Activated T-cell treated with anti-CD3 and anti-CD28 coated beads, Interleukin-2, amount 50 U/mL, for 72 hours (primary cell): ENCODE results near the gene GTSF1L. TPM values are rescaled to one million over a fixed set of nuclear protein-coding genes. Genes with fewer than 3 reads are reported as not detected.
"Not testable (repeated sequence)": the region's sequence is repeated elsewhere in the genome, so short reads cannot be mapped to it uniquely, and the experiment has no call there.

Experiments
- ATAC-seq, 2 donors: fragments of 150-1000 bp; cut with Tn5 transposase; replicated peaks in 1 of 2; 2 replicates each; pipeline ENCODE4 v1.10.0; 2021; ENCODE audit warnings: moderate library complexity in 2 of 2, mild to moderate bottlenecking in 1 of 2
- DNase-seq, 2 donors: peaks; one replicate each; pipeline ENCODE4 v3.0.0; 2021 to 2022; ENCODE audit warnings: mixed read lengths in 1 of 2
- H3K27ac Mint-ChIP-seq: one replicate; pipeline ENCODE4 v1.8.0; 2022; ENCODE audit warnings: mild to moderate bottlenecking, moderate library complexity, mixed read lengths
- H3K27me3 Mint-ChIP-seq: one replicate; pipeline ENCODE4 v1.8.0; 2022; ENCODE audit warnings: low read depth, mixed read lengths
- H3K36me3 Mint-ChIP-seq, 2 donors: one replicate each; pipeline ENCODE4 v1.8.0; 2022; ENCODE audit warnings: mixed read lengths in 2 of 2, mild to moderate bottlenecking in 1 of 2; ENCODE audit not compliant: insufficient read depth in 2 of 2
- H3K4me1 Mint-ChIP-seq: one replicate; pipeline ENCODE4 v1.8.0; 2022; ENCODE audit warnings: low read depth, mixed read lengths
- H3K4me3 Mint-ChIP-seq, 2 donors: one replicate each; pipeline ENCODE4 v1.8.0; 2022; ENCODE audit warnings: mild to moderate bottlenecking in 2 of 2, mixed read lengths in 2 of 2, moderate library complexity in 2 of 2
- H3K9me3 Mint-ChIP-seq, 2 donors: one replicate each; pipeline ENCODE4 v1.8.0; 2022; ENCODE audit warnings: mixed read lengths in 2 of 2
- total RNA-seq, 2 donors: library from RNA; stranded (reverse); gene quantifications; one replicate each; pipeline ENCODE4 v1.2.3, GENCODE V29; 2022

The GTSF1L gene
- not detected for total RNA-seq

GRCh38 chr20:43726811-43727338 is at the start of gene GTSF1L:
Gene GTSF1L (minus strand): TSS chr20:43727002. CDS start chr20:43726694, 308 bp downstream.
- H3K27ac Mint-ChIP-seq: no peak within 1 kb of the TSS
- H3K9me3 Mint-ChIP-seq: peaks cover 0 to 1% of the 10 kb centered on the region in 2 donors
- DNase-seq: no peak
- ATAC-seq: no peak
- H3K36me3 Mint-ChIP-seq: peaks cover 2 to 4% of the 10 kb centered on the region in 2 donors
- H3K27me3 Mint-ChIP-seq: no peaks in the 10 kb centered on the region
- H3K4me3 Mint-ChIP-seq: no peak within 1 kb of the TSS
- peaks cover 48% of the 10 kb centered on the region for H3K4me1 Mint-ChIP-seq

- H3K4me1 Mint-ChIP-seq: peaks cover 11% of the 10 kb centered on the region
- H3K4me3 Mint-ChIP-seq: no peak overlapping the region
- ATAC-seq: peak in 1 of 2 donors; percentile 52
- H3K27ac Mint-ChIP-seq: no peak overlapping the region
- DNase-seq: no peak
- peaks cover 6 to 9% of the 10 kb centered on the region in 2 donors for H3K9me3 Mint-ChIP-seq
- H3K27me3 Mint-ChIP-seq: peaks cover 59% of the 10 kb centered on the region
- peaks cover 2 to 9% of the 10 kb centered on the region in 2 donors for H3K36me3 Mint-ChIP-seq
Measured at GRCh38 chr20:43774754-43775153, 48.0 kb upstream of the GTSF1L start.

GRCh38 chr20:43771503-43772190 is 44.8 kb upstream of the GTSF1L start:
- peaks cover 16% of the 10 kb centered on the region for H3K4me1 Mint-ChIP-seq
- H3K4me3 Mint-ChIP-seq: no peak overlapping the region
- ATAC-seq: no peak
- H3K36me3 Mint-ChIP-seq: peaks cover 0 to 1% of the 10 kb centered on the region in 2 donors
- no peak overlapping the region for H3K27ac Mint-ChIP-seq
- no peak for DNase-seq
- peaks cover 62% of the 10 kb centered on the region for H3K27me3 Mint-ChIP-seq
- H3K9me3 Mint-ChIP-seq: peaks cover 1% of the 10 kb centered on the region in 2 donors

- H3K27ac Mint-ChIP-seq: no peak overlapping the region
- DNase-seq (no peak), ATAC-seq (no peak)
- H3K9me3 Mint-ChIP-seq: peaks cover 0 to 1% of the 10 kb centered on the region in 2 donors
- no peak overlapping the region for H3K4me3 Mint-ChIP-seq
- peaks cover 16% of the 10 kb centered on the region for H3K4me1 Mint-ChIP-seq
- peaks cover 68% of the 10 kb centered on the region for H3K27me3 Mint-ChIP-seq
- H3K36me3 Mint-ChIP-seq: peaks cover 0 to 1% of the 10 kb centered on the region in 2 donors
Measured at GRCh38 chr20:43770342-43770741, 43.5 kb upstream of the GTSF1L start.

GRCh38 chr20:43767686-43768474 is 41.1 kb upstream of the GTSF1L start:
- peaks cover 11% of the 10 kb centered on the region for H3K4me1 Mint-ChIP-seq
- no peaks in the 10 kb centered on the region for H3K36me3 Mint-ChIP-seq
- no peak overlapping the region for H3K27ac Mint-ChIP-seq
- H3K4me3 Mint-ChIP-seq: no peak overlapping the region
- peaks cover 54% of the 10 kb centered on the region for H3K27me3 Mint-ChIP-seq
- ATAC-seq (no peak), DNase-seq (no peak)
- H3K9me3 Mint-ChIP-seq: no peaks in the 10 kb centered on the region

GRCh38 chr20:43766917-43767316 is 40.1 kb upstream of the GTSF1L start:
- no peak overlapping the region for H3K27ac Mint-ChIP-seq
- no peak for ATAC-seq
- peaks cover 47% of the 10 kb centered on the region for H3K27me3 Mint-ChIP-seq
- DNase-seq: no peak
- no peaks in the 10 kb centered on the region for H3K9me3 Mint-ChIP-seq
- no peak overlapping the region for H3K4me3 Mint-ChIP-seq
- peaks cover 11% of the 10 kb centered on the region for H3K4me1 Mint-ChIP-seq
- no peaks in the 10 kb centered on the region for H3K36me3 Mint-ChIP-seq

- H3K27ac Mint-ChIP-seq: no peak overlapping the region
- no peaks in the 10 kb centered on the region for H3K36me3 Mint-ChIP-seq
- peaks cover 11% of the 10 kb centered on the region for H3K4me1 Mint-ChIP-seq
- no peak overlapping the region for H3K4me3 Mint-ChIP-seq
- peaks cover 42% of the 10 kb centered on the region for H3K27me3 Mint-ChIP-seq
- ATAC-seq: no peak
- no peak for DNase-seq
- no peaks in the 10 kb centered on the region for H3K9me3 Mint-ChIP-seq
Measured at GRCh38 chr20:43766385-43766784, 39.6 kb upstream of the GTSF1L start.

- ATAC-seq (no peak), DNase-seq (no peak)
- no peak overlapping the region for H3K4me3 Mint-ChIP-seq
- H3K27ac Mint-ChIP-seq: no peak overlapping the region
- H3K4me1 Mint-ChIP-seq: peaks cover 10% of the 10 kb centered on the region
- H3K27me3 Mint-ChIP-seq: peaks cover 38% of the 10 kb centered on the region
- H3K36me3 Mint-ChIP-seq: no peaks in the 10 kb centered on the region
- no peaks in the 10 kb centered on the region for H3K9me3 Mint-ChIP-seq
Measured at GRCh38 chr20:43765916-43766315, 39.1 kb upstream of the GTSF1L start.

GRCh38 chr20:43762911-43763310 is 36.1 kb upstream of the GTSF1L start:
- Mint-ChIP-seq H3K4me3 (no peak overlapping the region), H3K9me3 (no peaks in the 10 kb centered on the region), H3K27me3 (peaks cover 23% of the 10 kb centered on the region), H3K27ac (no peak overlapping the region), H3K36me3 (peaks cover 0 to 2% of the 10 kb centered on the region in 2 donors), H3K4me1 (peaks cover 10% of the 10 kb centered on the region)
- DNase-seq (no peak), ATAC-seq (no peak)

GRCh38 chr20:43761386-43762340 is 34.9 kb upstream of the GTSF1L start:
- ATAC-seq: peak; percentile 17 to 37
- H3K9me3 Mint-ChIP-seq: no peaks in the 10 kb centered on the region
- peak overlapping the region; percentile 56 for H3K27ac Mint-ChIP-seq
- peaks cover 0 to 2% of the 10 kb centered on the region in 2 donors for H3K36me3 Mint-ChIP-seq
- peaks cover 13% of the 10 kb centered on the region for H3K4me1 Mint-ChIP-seq
- peaks cover 10% of the 10 kb centered on the region for H3K27me3 Mint-ChIP-seq
- no peak overlapping the region for H3K4me3 Mint-ChIP-seq
- no peak for DNase-seq

- peaks cover 44% of the 10 kb centered on the region for H3K4me1 Mint-ChIP-seq
- not testable (repeated sequence) for DNase-seq
Measured at GRCh38 chr20:43757888-43758287, 31.1 kb upstream of the GTSF1L start.

GRCh38 chr20:43755851-43756250 is 29.0 kb upstream of the GTSF1L start:
- Mint-ChIP-seq H3K4me1 (peaks cover 65% of the 10 kb centered on the region), H3K27me3 (peaks cover 18% of the 10 kb centered on the region), H3K36me3 (peaks cover 10 to 19% of the 10 kb centered on the region in 2 donors), H3K4me3 (no peak overlapping the region), H3K27ac (no peak overlapping the region), H3K9me3 (peaks cover 3 to 8% of the 10 kb centered on the region in 2 donors)
- ATAC-seq (no peak), DNase-seq (no peak)

More at GRCh38 chr20:43757888-43758287, 31.1 kb upstream of the GTSF1L start:
- not testable (repeated sequence) for H3K27ac Mint-ChIP-seq, H3K4me3 Mint-ChIP-seq, H3K9me3 Mint-ChIP-seq
- peaks cover 18% of the 10 kb centered on the region for H3K27me3 Mint-ChIP-seq
- H3K36me3 Mint-ChIP-seq: peaks cover 5 to 17% of the 10 kb centered on the region in 2 donors
- ATAC-seq: peak in 1 of 2 donors; percentile 38
